ENCODE data around the gene TMSB15B.

- TF ChIP-seq CTCF (IDR thresholded peaks at IDR 0.05) (no peak), POLR2A (IDR thresholded peaks at IDR 0.05) (no peak)
Measured at GRCh38 chrX:103949506-103949905, 12.9 kb upstream of the TMSB15B start.

Data from uterus (tissue), 2 donors.